ENCODE data around the gene OPN4.

OPN4 gene

GRCh38 chr10:86648704-86649427 lies 5.5 kb upstream of the OPN4 start:
- no peaks in the 10 kb centered on the region for H3K79me2 ChIP-seq (ENCODE audit: insufficient read depth, low read length)
- H3F3A ChIP-seq (ENCODE audit: low read depth), result no peaks in the 10 kb centered on the region
- H3K36me3 ChIP-seq (ENCODE audit: insufficient read depth, low read length), result no peaks in the 10 kb centered on the region
- no peak overlapping the region for H3K4me3 ChIP-seq (ENCODE audit: low read length, poor library complexity, severe bottlenecking)
- TF ChIP-seq EZH2phosphoT487 (IDR thresholded peaks at IDR 0.05; ENCODE audit: borderline replicate concordance) (no peak), CTCF (conservative IDR thresholded peaks at IDR 0.05; ENCODE audit: low read length) (no peak)
- H3K9me3 ChIP-seq (ENCODE audit: insufficient read depth, low read depth, low read length), result no peaks in the 10 kb centered on the region
- no peaks in the 10 kb centered on the region for H4K20me1 ChIP-seq (ENCODE audit: insufficient read depth, low read length, poor library complexity, severe bottlenecking)
- H3K9ac ChIP-seq (ENCODE audit: low read depth, low read length, poor library complexity, severe bottlenecking), result no peak overlapping the region
- no peak overlapping the region for H2AFZ ChIP-seq (ENCODE audit: low read length)
- no peaks in the 10 kb centered on the region for H3K4me1 ChIP-seq (ENCODE audit: insufficient read depth, low read length, poor library complexity, severe bottlenecking)
- no peak overlapping the region for H3K4me2 ChIP-seq (ENCODE audit: low read depth, low read length, poor library complexity, severe bottlenecking)
- no peaks in the 10 kb centered on the region for H3K27me3 ChIP-seq (ENCODE audit: insufficient read depth, low read length, poor library complexity, severe bottlenecking)
- H3K9me2 ChIP-seq (replicated peaks; ENCODE audit: low read depth, low read length), result no peaks in the 10 kb centered on the region

GRCh38 chr10:86649471-86650150 lies 4.7 kb upstream of the OPN4 start:
- Histone ChIP-seq H3K9ac (ENCODE audit: low read depth, low read length, poor library complexity, severe bottlenecking) (no peak overlapping the region), H3K4me2 (ENCODE audit: low read depth, low read length, poor library complexity, severe bottlenecking) (no peak overlapping the region), H3K36me3 (ENCODE audit: insufficient read depth, low read length) (no peaks in the 10 kb centered on the region)

GRCh38 chr10:86650151-86650550 lies 4.2 kb upstream of the OPN4 start:
- no peak for TF ChIP-seq EZH2phosphoT487 (IDR thresholded peaks at IDR 0.05; ENCODE audit: borderline replicate concordance)
- no peak for TF ChIP-seq CTCF (conservative IDR thresholded peaks at IDR 0.05; ENCODE audit: low read length)
- H2AFZ ChIP-seq (ENCODE audit: low read length), result no peak overlapping the region
- H3K36me3 ChIP-seq (ENCODE audit: insufficient read depth, low read length), result no peaks in the 10 kb centered on the region
- no peaks in the 10 kb centered on the region for H4K20me1 ChIP-seq (ENCODE audit: insufficient read depth, low read length, poor library complexity, severe bottlenecking)
- no peak overlapping the region for H3K9ac ChIP-seq (ENCODE audit: low read depth, low read length, poor library complexity, severe bottlenecking)
- no peak overlapping the region for H3K4me2 ChIP-seq (ENCODE audit: low read depth, low read length, poor library complexity, severe bottlenecking)
- H3K27me3 ChIP-seq (ENCODE audit: insufficient read depth, low read length, poor library complexity, severe bottlenecking), result no peaks in the 10 kb centered on the region
- no peaks in the 10 kb centered on the region for H3F3A ChIP-seq (ENCODE audit: low read depth)
- no peaks in the 10 kb centered on the region for H3K9me3 ChIP-seq (ENCODE audit: insufficient read depth, low read depth, low read length)
- no peaks in the 10 kb centered on the region for H3K79me2 ChIP-seq (ENCODE audit: insufficient read depth, low read length)
- H3K4me1 ChIP-seq (ENCODE audit: insufficient read depth, low read length, poor library complexity, severe bottlenecking), result no peaks in the 10 kb centered on the region
- H3K4me3 ChIP-seq (ENCODE audit: low read length, poor library complexity, severe bottlenecking), result no peak overlapping the region
- H3K9me2 ChIP-seq (replicated peaks; ENCODE audit: low read depth, low read length), result no peaks in the 10 kb centered on the region

More at GRCh38 chr10:86649471-86650150, 4.7 kb upstream of the OPN4 start:
- H3K9me3 ChIP-seq (ENCODE audit: insufficient read depth, low read depth, low read length), result no peaks in the 10 kb centered on the region
- H3F3A ChIP-seq (ENCODE audit: low read depth), result no peaks in the 10 kb centered on the region
- H3K9me2 ChIP-seq (replicated peaks; ENCODE audit: low read depth, low read length), result no peaks in the 10 kb centered on the region
- no peaks in the 10 kb centered on the region for H3K27me3 ChIP-seq (ENCODE audit: insufficient read depth, low read length, poor library complexity, severe bottlenecking)
- H3K79me2 ChIP-seq (ENCODE audit: insufficient read depth, low read length), result no peaks in the 10 kb centered on the region
- no peak overlapping the region; the same call in 1 of the 2 replicates for H2AFZ ChIP-seq (ENCODE audit: low read length)
- no peak for TF ChIP-seq CTCF (conservative IDR thresholded peaks at IDR 0.05; ENCODE audit: low read length)
- TF ChIP-seq EZH2phosphoT487 (IDR thresholded peaks at IDR 0.05; ENCODE audit: borderline replicate concordance), result no peak
- no peaks in the 10 kb centered on the region for H3K4me1 ChIP-seq (ENCODE audit: insufficient read depth, low read length, poor library complexity, severe bottlenecking)
- H4K20me1 ChIP-seq (ENCODE audit: insufficient read depth, low read length, poor library complexity, severe bottlenecking), result no peaks in the 10 kb centered on the region
- H3K4me3 ChIP-seq (ENCODE audit: low read length, poor library complexity, severe bottlenecking), result no peak overlapping the region
